Body of pancreas (tissue), 4 donors: Measurements from ENCODE around the gene SUN5.

Experiments used
- CTCF ChIP-seq, 7 experiments: fragments of 450-650 bp in 4 of 7; fragments of 200-600 bp in 3 of 7; sonication (generic) in 3 of 7; IDR thresholded peaks; one replicate each; pipeline ENCODE4 v1.5.1; 2016 to 2019; ENCODE audit warnings: antibody characterized with exemption in 7 of 7
- POLR2A ChIP-seq, 3 donors: fragments of 450-650 bp; IDR thresholded peaks; one replicate each; pipeline ENCODE4 v1.6.1; 2016; ENCODE audit warnings: antibody characterized with exemption in 3 of 3, mild to moderate bottlenecking in 2 of 3

GRCh38 chr20:32976746-32977145, 27.5 kb downstream of the SUN5 start:
- no peak for TF ChIP-seq POLR2A (IDR thresholded peaks at IDR 0.05)
- TF ChIP-seq CTCF (IDR thresholded peaks at IDR 0.05) = no peak
